ENCODE measurements around the gene CFAP46.

- TF ChIP-seq EZH2 (IDR thresholded peaks at IDR 0.05; ENCODE audit: borderline replicate concordance, insufficient read depth, low read depth, low read length, poor library complexity, severe bottlenecking), result no peak
- no peak for TF ChIP-seq CTCF (IDR thresholded peaks at IDR 0.05)
These were observed 52.8 kb downstream of the CFAP46 start for GRCh38 chr10:132889556-132889955.
